ENCODE results near the gene VPS52.
"Not testable (repeated sequence)": the region's sequence is repeated elsewhere in the genome, so short reads cannot be mapped to it uniquely, and the experiment has no call there.

VPS52 gene

DNA sequence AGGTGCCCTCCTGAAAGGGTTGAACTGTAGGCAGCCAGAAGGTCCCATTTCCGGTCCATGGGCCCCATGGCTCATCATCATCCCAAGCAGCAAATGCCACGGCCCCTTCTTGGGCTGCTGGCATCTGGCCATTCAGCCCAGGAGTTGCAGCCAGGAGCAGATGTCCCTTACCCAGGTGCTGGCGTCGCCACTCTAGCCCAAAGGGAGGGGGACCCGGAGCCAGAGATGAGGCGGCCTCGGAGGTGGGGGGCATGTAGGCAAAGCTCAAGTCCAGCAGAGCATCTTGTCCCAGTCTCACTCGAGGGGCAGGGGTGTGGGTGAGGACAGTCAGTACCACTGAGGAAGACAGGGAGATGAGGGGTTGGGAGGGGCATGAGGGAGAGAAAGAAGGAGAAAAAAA, 33.4 kb upstream of the VPS52 start:
- DNase-seq (ENCODE audit: low spot score): no peak

DNA sequence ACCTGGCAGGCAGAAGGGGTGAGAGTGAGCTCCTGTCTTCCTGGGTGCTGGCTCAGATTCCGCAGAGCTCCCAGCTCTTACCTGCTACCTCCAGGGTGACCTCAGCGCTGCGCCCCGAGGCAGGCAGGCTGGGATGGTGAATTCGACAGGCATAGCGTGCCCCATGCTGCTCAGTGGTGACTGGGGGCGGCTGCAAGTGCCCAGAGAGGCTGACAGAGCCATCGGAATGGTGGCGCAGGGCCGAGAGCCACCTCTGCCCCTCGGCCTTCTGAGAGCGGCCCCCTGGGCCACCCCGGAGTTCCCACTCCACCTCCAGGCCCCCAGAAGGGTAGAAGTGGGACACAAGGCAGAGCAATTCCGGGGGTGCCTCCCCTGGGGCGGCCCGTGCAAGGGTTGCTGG, 32.5 kb upstream of the VPS52 start:
- no peak for DNase-seq (ENCODE audit: low spot score)

DNA sequence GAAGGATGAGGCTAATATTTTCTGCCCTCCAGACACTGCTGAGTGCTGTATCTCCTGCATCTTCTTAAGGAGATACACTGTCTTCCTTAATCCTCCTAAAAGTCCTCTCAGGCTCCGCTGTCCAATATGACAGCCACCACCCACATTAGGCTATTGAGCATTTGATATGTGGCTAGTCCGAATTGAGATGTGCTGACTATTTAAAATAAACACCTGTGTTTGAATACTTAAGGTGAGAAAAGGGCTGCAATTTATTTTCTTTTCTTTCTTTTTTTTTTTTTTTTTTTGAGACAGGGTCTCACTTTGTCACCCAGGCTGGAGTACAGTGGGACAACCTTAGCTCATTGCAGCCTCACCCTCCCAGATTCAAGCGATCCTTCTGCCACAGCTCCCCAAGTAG, 30.2 kb upstream of the VPS52 start:
- no peak for DNase-seq (ENCODE audit: low spot score)

DNA sequence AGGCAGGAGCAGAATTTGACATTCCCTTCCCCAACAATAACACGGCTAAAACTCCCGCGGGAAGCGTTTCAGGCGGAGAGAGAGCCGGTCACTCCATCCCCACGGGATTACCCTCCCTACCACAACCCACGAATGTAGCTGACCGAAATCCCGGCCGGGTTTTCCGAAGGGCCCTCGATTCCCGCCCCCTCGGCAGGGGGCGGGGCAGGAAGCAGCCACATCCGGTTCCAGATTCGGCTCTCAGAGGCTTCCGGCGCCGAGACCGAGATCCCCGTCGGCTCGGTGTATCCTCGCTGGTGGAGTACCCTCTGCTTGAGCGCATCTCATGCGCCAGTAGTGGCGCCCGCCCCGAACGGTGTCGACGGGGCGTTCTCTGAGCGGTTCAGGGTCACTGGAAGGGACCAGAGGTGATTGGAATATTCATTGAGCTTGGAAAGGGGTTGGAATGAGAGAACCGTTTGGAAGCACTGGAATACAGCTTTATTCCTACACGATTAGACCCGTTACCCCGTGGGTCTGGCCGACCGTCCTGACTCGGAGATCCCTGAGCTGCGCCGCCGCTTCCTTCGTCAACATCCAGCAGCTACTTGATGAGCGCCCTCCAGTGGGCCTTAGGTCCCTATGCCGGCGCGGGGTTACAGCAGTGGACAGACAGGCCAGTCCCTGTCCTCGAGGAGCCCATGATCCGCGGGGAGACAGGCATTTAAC, 27.7 kb upstream of the VPS52 start:
- DNase-seq (ENCODE audit: low spot score): peak; percentile 91

DNA sequence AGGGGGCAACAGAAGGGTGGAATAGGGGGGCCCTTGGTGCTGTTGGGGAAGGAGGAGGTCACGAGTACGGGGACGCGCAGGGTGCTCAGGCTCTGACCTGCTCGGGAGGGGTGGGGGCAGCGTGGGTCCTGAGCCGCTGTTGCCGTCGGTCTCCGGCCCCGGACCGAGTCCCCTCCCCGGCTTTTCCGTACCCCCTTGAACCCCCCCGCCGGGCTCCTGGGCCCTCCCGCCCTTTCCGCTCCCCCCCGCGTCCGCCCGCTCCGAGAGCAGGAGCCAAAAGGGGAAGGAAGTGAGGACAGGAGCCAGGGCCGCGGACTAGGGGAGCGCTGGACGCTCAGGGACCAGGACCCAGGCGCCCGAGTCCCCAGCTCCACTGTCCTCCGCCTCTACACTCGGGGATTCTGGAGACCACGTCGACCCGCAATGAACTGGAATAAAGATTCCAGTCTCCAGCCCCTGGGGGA, 27.1 kb upstream of the VPS52 start, which contains the start of gene RGL2:
Gene RGL2 (minus strand): TSS at position 170 of the 464 bp plus-strand sequence. CDS start 332 bp downstream, outside the sequence.
- DNase-seq (ENCODE audit: low spot score): peak; percentile 70

DNA sequence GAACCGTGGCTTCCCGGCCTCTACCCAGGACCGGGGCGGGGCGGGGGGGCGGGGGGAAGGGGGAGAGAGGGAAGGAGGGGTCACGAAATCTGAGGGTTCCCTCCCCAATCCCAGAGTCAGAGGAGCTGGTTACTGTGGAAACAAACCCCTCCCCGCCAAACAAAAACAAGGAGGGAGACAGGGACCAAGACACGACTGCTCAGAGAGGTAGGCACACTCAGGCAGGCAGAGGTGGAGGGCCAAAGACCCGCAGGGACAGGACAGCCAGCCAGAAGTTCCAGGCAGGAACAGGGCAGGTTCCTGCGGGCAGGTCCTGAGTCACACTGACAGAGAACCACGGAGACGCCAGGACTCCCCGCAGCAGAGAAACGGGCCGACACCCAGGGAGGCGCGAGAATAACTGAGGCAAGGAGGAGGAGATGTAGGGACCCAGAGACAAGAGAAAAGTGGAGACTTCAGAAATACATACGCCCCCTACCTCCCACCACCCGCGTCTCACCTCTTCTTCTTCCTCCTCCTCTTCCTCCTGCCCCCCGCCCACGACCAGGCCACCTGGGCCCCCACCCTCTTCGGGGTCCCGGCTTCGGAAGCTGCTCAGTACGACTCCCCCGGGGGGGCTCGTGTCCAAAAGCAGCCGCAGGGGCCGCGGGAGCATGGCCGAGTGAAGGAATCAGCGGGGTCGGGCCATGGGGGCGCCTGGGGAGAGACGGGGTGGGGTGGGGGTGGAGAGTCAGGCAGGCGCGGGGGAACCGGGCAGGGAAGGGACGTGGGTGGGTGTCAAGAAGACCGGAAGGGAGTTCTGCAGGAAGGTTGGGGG, 26.5 kb upstream of the VPS52 start:
- DNase-seq (ENCODE audit: low spot score): peak; percentile 57

DNA sequence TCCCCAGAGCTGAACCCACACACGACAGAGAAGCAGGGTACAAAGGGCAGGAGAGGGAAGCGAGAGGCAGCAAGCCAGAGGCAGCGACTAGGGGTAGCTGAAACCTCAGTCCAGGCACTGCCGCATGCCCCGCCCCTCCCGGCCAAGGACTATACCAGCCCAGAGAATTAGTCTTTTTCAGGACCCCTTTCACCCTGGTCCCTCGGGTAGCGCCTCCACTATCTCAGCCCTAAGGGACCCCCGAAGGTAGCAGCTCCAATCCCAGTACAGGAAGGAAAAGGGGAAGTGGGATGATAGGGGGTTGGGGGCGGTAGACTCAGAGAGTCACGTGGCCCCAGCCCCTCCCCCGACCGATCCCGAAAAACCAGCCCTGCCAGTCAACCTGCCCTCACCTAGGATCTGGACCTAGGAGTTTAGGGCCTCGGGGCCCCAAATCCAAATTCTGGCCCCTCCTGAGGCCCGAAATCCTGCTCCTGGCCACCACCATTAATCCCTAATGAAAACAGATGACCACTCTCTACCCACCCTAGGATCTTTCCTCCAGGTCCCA, 25.8 kb upstream of the VPS52 start:
- no peak for DNase-seq (ENCODE audit: low spot score)

DNA sequence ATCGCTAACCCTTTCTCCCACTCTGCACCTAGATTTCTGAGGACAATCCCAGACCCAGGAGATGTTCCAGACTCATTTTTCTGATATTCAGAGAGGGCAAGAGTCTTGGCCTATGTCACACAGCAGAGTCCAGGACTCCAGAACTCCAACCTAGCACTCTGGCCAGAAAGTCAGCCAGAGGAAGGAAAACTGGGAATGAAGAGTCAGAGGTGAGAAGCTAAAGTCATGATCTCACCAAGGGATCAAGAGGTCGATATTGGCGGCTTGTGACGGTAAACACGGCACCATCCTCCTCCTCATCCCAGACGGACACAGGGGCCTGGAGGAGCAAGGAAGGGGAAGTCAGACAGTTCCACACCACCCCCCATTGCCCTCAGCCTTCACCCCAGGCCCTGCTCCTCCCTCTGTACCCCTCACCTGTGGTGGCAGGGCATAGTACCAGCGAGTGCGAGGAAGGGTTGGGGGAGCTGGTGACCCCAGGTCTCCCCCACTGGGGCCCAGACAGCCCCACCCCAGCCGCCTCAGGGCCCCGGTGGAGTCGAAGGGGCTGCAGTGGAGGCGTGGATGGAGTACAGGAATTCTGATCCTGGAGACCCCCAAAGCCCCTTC, 25.2 kb upstream of the VPS52 start:
- DNase-seq (ENCODE audit: low spot score): no peak

DNA sequence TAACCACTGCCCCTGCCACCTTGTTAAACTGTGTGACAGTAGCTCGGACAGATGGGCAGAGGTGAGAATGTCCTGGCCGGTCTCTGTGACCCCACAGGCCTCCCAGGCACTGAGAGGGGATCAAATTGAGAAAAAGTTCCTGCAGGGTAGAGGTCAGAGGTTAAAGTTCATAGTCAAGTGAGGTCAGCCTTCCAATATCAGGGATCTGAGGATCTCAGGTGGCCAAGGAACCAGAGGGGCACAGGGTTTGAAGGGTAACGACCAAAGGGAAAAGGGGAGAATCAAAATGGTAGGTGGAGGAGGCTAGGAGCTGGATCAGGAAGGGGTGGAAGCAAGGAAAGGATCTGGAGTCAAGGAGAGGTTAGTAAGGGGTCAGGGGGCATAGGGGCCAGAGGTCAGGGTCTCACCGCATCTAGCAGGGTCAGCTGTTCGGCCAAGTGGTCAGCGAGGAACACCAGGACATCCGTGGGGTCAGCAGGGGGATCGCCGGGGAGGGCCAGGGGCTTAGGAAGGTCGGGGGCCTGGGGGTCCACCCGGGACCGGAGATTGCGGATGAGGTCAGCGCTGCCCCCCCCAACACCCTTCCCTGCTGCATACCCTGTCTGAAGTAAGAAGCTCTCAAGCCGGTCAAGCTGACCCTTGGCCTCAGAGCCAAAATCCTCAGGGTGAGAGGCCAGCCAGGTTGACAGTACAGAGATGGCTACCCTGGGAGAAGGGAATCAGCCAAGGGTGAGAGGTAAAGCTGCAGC, 24.1 kb upstream of the VPS52 start:
- no peak for DNase-seq (ENCODE audit: low spot score)

DNA sequence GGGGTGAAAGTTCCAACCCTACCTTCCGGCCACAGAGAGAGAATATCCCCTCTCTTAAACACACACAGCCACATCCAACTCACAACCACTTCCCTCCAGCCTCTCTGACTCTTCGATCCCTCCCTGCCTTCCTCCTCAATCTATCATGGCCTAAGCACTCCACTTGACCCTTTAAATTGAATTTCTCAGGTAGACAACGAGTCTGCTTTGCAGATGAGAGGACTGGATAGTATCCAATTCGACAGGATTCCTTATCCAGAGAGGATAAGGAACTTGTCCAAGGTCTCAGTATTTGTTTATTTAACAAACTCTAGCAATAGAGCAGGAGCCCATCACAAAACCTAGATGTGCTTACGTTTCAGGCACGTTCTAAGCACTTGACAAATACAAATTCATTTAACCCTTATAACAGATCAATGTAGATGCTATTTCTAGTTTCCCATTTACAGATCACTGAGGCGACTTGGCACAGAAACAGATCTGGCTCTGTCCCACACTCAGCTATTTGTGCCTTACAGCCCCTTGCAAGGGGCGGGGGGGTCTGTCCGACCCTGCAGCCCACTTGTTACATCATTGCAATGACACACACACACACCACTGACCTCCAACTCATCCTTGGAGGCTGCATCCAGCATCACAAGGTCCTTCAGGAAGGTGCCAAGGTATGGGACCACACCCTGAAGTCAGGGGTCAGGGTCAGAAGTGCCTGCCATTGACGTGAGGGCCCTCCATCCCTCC, 22.6 kb upstream of the VPS52 start:
- no peak for DNase-seq (ENCODE audit: low spot score)

DNA sequence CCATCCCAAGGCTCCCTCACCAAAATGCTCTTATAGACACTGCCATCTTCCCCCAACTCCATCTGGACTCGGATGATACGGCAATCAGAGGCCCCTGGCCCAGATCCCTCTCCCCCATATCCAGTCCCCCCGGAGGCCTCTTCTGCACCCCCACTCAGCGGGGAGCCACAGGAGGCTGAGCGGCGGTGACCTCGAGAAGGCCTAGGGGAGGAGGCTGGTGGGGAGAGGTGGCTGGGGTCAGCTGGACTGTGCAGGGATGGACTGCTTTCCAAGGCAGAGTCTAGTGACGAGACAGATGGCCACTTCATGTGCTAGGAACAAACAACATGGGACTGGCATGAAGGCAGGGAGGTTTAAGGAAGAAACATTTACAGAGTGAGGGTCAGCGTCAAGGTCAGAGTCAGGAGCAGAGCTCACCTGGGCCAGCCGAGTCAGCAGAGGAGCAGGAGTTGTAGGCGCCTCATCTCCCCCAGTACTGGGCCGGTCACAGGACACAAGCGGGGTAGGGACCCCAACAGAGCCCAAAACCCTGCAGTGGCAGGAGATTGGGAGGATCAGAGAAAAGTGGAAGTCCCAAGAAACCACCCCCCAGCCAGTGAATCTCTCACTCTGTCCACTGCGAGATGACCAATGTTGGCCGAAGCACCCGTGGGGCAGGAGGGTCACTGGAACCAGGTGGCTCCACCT, 21.5 kb upstream of the VPS52 start:
- DNase-seq (ENCODE audit: low spot score): no peak

DNA sequence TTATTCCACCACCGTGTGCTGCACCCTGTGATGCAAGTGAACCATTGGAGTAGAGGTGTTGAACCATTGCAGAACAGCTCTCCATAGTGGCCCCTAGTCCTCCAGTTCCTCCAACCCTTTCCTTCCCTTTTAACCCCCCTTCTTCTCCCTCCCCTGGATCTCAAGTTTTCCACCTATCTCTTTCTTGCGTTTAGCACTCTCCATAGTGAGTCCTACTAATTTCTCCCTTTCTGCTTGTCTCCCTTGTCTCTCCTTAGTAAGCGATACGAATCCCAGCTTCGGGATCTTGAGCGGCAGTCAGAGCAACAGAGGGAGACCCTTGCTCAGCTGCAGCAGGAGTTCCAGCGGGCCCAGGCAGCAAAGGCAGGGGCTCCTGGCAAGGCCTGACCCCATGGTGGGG, 18.8 kb upstream of the VPS52 start:
- DNase-seq (ENCODE audit: low spot score): no peak

DNA sequence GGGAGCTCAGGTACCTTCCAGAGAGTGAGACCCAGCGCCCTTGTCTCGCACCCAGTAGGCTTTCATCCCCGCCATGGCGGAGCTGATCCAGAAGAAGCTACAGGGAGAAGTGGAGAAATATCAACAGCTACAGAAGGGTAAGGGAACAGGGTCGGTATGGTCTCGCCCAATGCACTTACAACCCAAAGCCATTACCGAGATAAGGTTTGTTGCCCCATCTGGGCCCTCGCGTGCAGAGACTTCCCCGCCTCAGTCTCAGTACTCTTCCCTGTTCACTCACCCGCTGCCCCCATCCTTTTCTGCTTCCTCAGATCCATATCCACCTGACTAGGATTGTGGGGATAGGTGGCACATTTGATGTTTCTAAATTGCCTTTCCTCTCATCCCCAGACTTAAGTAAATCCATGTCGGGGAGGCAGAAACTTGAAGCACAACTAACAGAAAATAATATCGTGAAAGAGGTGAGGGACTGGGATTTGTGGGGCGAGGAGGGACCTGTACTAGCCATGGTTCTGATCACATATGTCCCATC, 18.2 kb upstream of the VPS52 start:
- no peak for DNase-seq (ENCODE audit: low spot score)

DNA sequence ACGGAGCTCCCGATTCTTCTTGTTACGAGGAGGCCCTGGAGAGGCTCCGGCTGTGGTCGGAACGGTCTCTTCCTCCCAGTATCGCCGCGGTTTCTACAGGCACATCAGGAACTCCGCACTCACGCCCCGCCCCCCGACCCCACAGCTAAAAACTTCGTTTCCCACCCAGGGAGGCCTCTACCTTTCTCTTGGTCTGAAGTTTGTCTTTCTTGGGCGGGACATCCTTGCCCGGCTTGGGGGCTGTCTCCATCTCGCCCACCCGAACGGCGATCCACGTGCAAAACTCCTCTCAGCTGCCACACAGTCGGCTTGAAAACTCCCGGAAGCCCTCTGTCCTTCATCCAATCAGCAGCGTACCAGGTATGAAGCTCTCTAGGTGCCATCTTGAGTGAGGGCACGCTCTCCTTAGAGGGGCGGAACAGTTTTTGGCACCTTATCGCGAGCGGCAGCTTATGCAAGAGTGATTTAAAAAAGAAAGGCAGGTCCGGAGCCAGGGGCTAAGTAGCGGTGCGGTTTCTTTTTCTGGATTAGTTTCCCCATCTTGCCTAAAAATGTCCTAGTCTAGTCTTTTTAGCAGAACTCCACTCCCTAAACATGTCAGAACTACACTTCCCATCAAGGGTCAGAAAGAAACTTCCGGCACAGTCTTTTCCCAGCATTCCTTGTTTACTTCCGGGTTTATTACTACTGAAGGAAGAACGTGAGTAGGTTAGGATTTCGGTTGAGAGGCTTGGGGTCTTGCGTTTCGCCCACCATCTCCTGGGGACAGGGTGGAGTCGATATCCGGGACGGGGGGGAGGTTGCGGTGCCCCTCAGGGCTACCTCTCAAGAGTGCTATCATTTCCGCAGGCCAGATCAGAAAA, 17.5 kb upstream of the VPS52 start, which contains the start of the genes PFDN6 and WDR46:
Gene PFDN6 (plus strand): TSS at position 681 of the 863 bp plus-strand sequence. CDS start 256 bp downstream, outside the sequence.
Gene WDR46 (minus strand): TSS at position 319 of the 863 bp plus-strand sequence. CDS start 69 bp downstream, at position 250.
- peak; percentile 82 for DNase-seq (ENCODE audit: low spot score)

DNA sequence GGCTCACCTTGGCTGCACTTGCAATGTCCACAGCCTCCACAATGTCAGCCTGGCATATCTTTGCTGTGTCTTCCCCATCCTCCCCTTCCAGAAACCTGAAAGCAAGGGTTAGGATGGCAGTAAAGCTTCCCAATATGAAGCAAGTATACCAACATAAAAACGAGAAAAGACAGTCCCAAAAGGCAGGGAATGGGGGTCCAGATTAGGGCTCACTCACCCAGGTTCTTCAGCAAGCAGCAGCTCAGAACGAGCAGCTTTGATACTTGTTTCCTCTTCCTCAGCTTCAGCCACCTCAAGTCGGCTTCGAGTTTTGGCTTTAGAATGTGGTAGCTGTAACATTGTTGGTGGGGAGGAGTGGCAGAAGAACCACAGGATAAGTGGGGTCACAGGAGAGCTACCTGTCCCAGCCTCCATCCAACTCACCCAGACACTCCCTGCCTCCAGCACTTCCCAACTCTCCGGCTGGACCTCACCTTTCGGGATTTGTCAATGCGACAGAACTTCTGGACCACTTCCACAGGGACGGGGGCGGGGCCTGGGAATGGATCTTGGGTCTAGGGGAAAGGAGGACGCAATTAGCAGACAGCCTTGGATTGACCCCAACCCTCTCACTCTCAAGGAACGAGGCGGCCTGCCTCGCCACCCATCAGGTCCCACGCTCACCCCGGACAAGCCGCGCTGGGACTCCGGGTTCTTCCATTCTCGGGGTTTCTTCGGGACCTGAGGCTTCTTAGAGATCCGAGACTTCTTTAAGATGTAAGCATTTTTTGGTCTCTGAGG, 16.7 kb upstream of the VPS52 start:
- DNase-seq (ENCODE audit: low spot score): no peak

DNA sequence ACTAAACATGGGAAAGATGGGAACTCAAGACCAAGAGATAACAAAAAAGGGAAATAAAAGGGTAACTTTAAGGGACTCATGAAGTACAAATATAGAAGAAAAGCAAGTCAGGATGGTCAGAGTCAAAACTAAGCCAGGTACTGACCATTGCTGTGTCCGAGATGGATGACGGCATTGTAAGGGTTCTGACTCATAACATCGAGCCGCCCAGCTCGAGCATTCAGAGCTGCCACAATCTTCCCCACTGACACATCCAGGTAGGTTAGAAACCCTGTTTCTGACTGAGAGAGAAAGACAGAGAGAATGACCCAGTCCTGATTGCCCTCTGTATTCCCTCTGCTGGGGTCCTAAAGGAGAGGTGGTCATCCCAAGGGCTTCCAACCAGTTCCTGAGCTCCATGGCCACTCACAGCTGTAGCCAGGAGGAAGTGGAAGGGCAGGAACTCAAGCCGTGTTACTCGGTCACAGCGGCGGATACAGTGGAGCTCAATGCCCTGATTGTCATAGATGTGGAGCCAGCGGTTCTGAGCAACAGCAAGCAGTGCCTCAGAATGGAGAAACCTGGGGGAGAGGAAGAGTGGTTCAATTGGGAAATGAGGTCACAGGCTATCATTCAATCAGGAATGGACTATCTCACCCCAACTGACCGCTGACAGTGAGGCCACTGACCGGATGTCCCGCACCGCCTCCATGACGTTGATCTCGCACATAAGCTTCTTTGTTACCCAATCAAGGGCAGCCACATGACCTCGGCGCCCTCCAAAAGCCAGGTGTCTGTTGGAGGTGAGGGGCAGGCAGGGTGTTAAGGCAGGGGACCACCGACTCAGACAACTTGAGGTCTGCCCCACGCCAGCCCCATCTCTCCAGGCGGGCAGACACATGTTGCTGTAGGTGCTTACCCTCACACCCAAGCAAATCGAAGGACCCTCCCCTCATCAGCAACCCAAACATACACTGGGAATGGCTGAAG, 15.6 kb upstream of the VPS52 start:
- no peak for DNase-seq (ENCODE audit: low spot score)

DNA sequence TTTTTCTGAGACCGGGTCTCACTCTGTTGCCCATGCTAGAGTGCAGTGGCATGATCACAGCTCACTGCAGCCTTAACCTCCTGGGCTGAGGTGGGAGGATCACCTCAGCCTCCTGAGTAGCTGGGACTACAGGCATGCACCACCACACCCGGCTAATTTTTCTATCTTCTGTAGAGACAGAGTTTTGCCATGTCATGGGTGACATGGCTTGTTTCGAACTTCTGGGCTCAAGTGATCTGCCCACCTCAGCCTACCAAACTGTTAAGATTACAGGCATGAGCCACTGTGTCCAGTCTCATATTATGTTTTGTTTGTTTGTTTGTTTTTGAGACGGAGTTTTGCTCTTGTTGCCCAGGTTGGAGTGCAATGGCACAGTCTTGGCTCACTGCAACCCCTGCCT, 13.5 kb upstream of the VPS52 start:
- not testable (repeated sequence) for DNase-seq (ENCODE audit: low spot score)
